Fibroblast of lung (primary cell): Measurements from ENCODE around the gene MYO9A. TPM values are rescaled to one million over a fixed set of nuclear protein-coding genes. Genes with fewer than 3 reads are reported as not detected.

Experiments
- DNase-seq, 2 donors: peaks; one replicate each; pipeline versions ENCODE4 v3.0.0 to v3.0.0-alpha.2; 2010; ENCODE audit warnings: low read depth in 2 of 2
- H2AFZ ChIP-seq: 2 replicates; pipeline ENCODE4 v1.5.1; 2012; ENCODE audit warnings: low read length, control low read depth, inconsistent platforms
- H3K27ac ChIP-seq: 2 replicates; pipeline ENCODE4 v1.5.1; 2011; ENCODE audit warnings: low read length, control low read depth; ENCODE audit not compliant: insufficient read depth
- H3K27me3 ChIP-seq: 2 replicates; pipeline ENCODE4 v1.5.1; 2011; ENCODE audit warnings: mild to moderate bottlenecking, low read length; ENCODE audit not compliant: control insufficient read depth, insufficient read depth
- H3K36me3 ChIP-seq: 2 replicates; pipeline ENCODE4 v1.5.1; 2011; ENCODE audit warnings: low read length; ENCODE audit not compliant: control insufficient read depth, insufficient read depth
- H3K4me1 ChIP-seq: 2 replicates; pipeline ENCODE4 v1.5.1; 2011; ENCODE audit warnings: low read length; ENCODE audit not compliant: control insufficient read depth, insufficient read depth; ENCODE audit errors: extremely low read depth
- H3K4me2 ChIP-seq: 2 replicates; pipeline ENCODE4 v1.5.1; 2011; ENCODE audit warnings: low read length, control low read depth; ENCODE audit not compliant: insufficient read depth; ENCODE audit errors: extremely low read depth
- H3K4me3 ChIP-seq, 4 experiments: fragments of 200-600 bp in 1 of 4; sonication (generic) in 1 of 4; replicated peaks in 1 of 4; 2 replicates each; pipeline ENCODE4 v1.5.1; 2011 to 2016; ENCODE audit warnings: low read length in 4 of 4, low read depth in 3 of 4, mild to moderate bottlenecking in 3 of 4, control low read depth in 2 of 4, inconsistent platforms in 1 of 4, mixed read lengths in 1 of 4; ENCODE audit not compliant: insufficient read depth in 1 of 4; ENCODE audit errors: control extremely low read depth in 1 of 4
- H3K79me2 ChIP-seq: 2 replicates; pipeline ENCODE4 v1.5.1; 2012; ENCODE audit warnings: mild to moderate bottlenecking, low read length, inconsistent platforms; ENCODE audit not compliant: control insufficient read depth, insufficient read depth
- H3K9ac ChIP-seq: 2 replicates; pipeline ENCODE4 v1.5.1; 2011; ENCODE audit warnings: mild to moderate bottlenecking, low read length, control low read depth; ENCODE audit not compliant: insufficient read depth
- H3K9me3 ChIP-seq: 2 replicates; pipeline ENCODE4 v1.5.1; 2012; ENCODE audit warnings: low read depth, low read length; ENCODE audit not compliant: control insufficient read depth, insufficient read depth
- H4K20me1 ChIP-seq: 2 replicates; pipeline ENCODE4 v1.5.1; 2011; ENCODE audit warnings: low read length; ENCODE audit not compliant: control insufficient read depth, insufficient read depth; ENCODE audit errors: extremely low read depth
- CTCF ChIP-seq, 2 donors: IDR thresholded peaks in 1 of 2; conservative IDR thresholded peaks in 1 of 2; 1 replicate in 1 of 2; 2 replicates in 1 of 2; pipeline ENCODE4 v1.5.1; 2011 to 2012; ENCODE audit warnings: low read length in 2 of 2, control low read depth in 1 of 2, inconsistent platforms in 1 of 2, low read depth in 1 of 2, mild to moderate bottlenecking in 1 of 2
- EZH2 ChIP-seq: IDR thresholded peaks from 2 replicates; pipeline ENCODE4 v1.5.1; 2012; ENCODE audit warnings: low read length, control low read depth, mild to moderate bottlenecking; ENCODE audit errors: missing control alignments
- polyA plus RNA-seq, 2 donors: library from polyadenylated mRNA; depleted of rRNA in 1 of 2; stranded (reverse) in 1 of 2; unstranded in 1 of 2; fragments of >200 nt; gene quantifications; 2 replicates each; pipeline ENCODE4 v1.2.1, GENCODE V29; 2011 to 2012; ENCODE audit warnings: missing spikeins in 1 of 2
- total RNA-seq: library from RNA; depleted of rRNA; stranded (reverse); fragments of >200 nt; gene quantifications from 2 replicates; pipeline ENCODE4 v1.2.1, GENCODE V29; 2014

MYO9A gene
- total and polyA plus RNA-seq, 2 donors (not counting 1 experiment from before 2014, with no cell fraction given) = 12.8 to 48.6 TPM

GRCh38 chr15:72166716-72167417 is 48.9 kb upstream of the MYO9A start:
- Histone ChIP-seq H3K9ac (no peak overlapping the region), H2AFZ (no peak overlapping the region), H3K27ac (no peak overlapping the region), H3K4me1 (no peaks in the 10 kb centered on the region), H3K9me3 (no peaks in the 10 kb centered on the region), H3K79me2 (no peaks in the 10 kb centered on the region), H3K27me3 (peaks cover 3% of the 10 kb centered on the region), H4K20me1 (no peaks in the 10 kb centered on the region), H3K36me3 (no peaks in the 10 kb centered on the region), H3K4me3 (no peak overlapping the region), H3K4me2 (no peak overlapping the region)
- DNase-seq = no peak
- no peak for TF ChIP-seq EZH2
- TF ChIP-seq CTCF (conservative IDR thresholded peaks at IDR 0.05 in 1 of 2, IDR thresholded peaks at IDR 0.05 in 1 of 2; ENCODE audit: low read depth in 1 of 2, low read length in 2 of 2) = no peak

GRCh38 chr15:72163719-72164118 is 45.8 kb upstream of the MYO9A start:
- Histone ChIP-seq H3K4me3 (no peak overlapping the region), H3K9me3 (no peaks in the 10 kb centered on the region), H3K79me2 (no peaks in the 10 kb centered on the region), H4K20me1 (no peaks in the 10 kb centered on the region), H3K4me2 (no peak overlapping the region), H3K36me3 (no peaks in the 10 kb centered on the region), H3K4me1 (no peaks in the 10 kb centered on the region), H3K9ac (no peak overlapping the region), H3K27me3 (peaks cover 8% of the 10 kb centered on the region), H2AFZ (no peak overlapping the region), H3K27ac (no peak overlapping the region)
- DNase-seq = no peak
- no peak for TF ChIP-seq CTCF (conservative IDR thresholded peaks at IDR 0.05 in 1 of 2, IDR thresholded peaks at IDR 0.05 in 1 of 2; ENCODE audit: low read depth in 1 of 2, low read length in 2 of 2)
- no peak for TF ChIP-seq EZH2

DNA sequence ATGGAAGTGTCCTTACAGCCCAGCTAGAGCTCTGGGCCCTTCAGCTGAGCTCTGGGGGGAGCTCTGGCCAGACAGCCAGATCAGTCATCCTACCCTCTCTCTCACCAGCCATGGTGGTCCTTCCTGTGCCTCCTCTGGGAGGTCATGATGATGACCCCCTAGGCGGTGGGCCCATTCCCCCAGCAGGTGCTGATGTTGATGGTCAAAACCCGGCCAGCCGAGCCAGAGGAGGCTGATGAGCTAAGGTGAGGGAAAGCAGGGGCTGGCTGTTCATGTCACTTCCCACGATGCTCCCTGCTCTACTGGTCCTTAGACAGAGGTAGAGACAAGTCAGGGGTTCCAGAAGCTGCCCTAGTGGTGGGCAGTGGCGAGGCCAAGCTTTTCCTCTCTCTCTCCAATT is 44.6 kb upstream of the MYO9A start:
- no peak overlapping the region for H2AFZ ChIP-seq
- H3K4me3 ChIP-seq = no peak overlapping the region
- TF ChIP-seq EZH2 = no peak
- TF ChIP-seq CTCF (conservative IDR thresholded peaks at IDR 0.05 in 1 of 2, IDR thresholded peaks at IDR 0.05 in 1 of 2; ENCODE audit: low read depth in 1 of 2, low read length in 2 of 2) = no peak
- no peaks in the 10 kb centered on the region for H3K9me3 ChIP-seq
- no peaks in the 10 kb centered on the region for H4K20me1 ChIP-seq
- no peak overlapping the region for H3K9ac ChIP-seq
- peaks cover 8% of the 10 kb centered on the region for H3K27me3 ChIP-seq
- no peaks in the 10 kb centered on the region for H3K36me3 ChIP-seq
- no peaks in the 10 kb centered on the region for H3K4me1 ChIP-seq
- H3K79me2 ChIP-seq = no peaks in the 10 kb centered on the region
- no peak overlapping the region for H3K4me2 ChIP-seq
- no peak for DNase-seq
- H3K27ac ChIP-seq = no peak overlapping the region
